Astrocyte of the cerebellum (primary cell): ENCODE measurements around the gene NPR2.

Source experiments
- DNase-seq: peaks from one replicate; pipeline ENCODE4 v3.0.0-alpha.2; 2011; ENCODE audit warnings: low read depth
- H3K4me3 ChIP-seq: 2 replicates; pipeline ENCODE4 v1.5.1; 2011; ENCODE audit warnings: mild to moderate bottlenecking, low read depth, low read length, moderate library complexity
- in situ Hi-C: cut with HindIII; loops from 2 replicates; pipeline ENCODE4 v1.10.0; 2017; ENCODE audit warnings: low sequenced_read_pairs
- TF ChIP-seq, protein P1 (sequence below): IDR thresholded peaks from 2 replicates; pipeline ENCODE4 v1.5.1; 2012; ENCODE audit warnings: low read length, low read depth, moderate library complexity, mild to moderate bottlenecking; ENCODE audit errors: missing control alignments

Gene NPR2

DNA sequence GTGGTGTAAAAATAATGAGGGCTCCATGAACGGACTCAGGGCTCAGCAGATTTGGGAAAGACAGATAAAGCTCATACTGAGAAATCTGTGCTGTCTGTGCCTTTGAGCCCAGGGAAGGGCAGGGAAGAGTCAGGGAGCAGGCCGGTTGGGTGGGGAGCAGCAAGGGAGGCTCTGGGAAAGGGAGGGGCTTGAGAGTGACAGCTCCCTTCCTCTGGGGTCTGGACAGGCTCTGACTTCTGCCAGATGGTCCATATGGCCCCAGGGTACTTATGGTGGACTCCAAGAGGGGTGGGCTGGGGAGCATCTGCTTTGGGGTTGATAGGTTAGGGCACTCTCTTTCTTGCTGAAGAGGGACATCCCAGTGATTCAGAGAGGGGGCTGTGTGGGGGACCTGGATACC is 2.1 kb downstream of the NPR2 start:
- in situ Hi-C loops, result no loop called here
- DNase-seq, result no peak

GRCh38 chr9:35795695-35796094 is 4.3 kb downstream of the NPR2 start:
- no peak for DNase-seq
- in situ Hi-C loops, result no loop called here
- H3K4me3 ChIP-seq, result no peak overlapping the region
- TF ChIP-seq, protein P1, sequence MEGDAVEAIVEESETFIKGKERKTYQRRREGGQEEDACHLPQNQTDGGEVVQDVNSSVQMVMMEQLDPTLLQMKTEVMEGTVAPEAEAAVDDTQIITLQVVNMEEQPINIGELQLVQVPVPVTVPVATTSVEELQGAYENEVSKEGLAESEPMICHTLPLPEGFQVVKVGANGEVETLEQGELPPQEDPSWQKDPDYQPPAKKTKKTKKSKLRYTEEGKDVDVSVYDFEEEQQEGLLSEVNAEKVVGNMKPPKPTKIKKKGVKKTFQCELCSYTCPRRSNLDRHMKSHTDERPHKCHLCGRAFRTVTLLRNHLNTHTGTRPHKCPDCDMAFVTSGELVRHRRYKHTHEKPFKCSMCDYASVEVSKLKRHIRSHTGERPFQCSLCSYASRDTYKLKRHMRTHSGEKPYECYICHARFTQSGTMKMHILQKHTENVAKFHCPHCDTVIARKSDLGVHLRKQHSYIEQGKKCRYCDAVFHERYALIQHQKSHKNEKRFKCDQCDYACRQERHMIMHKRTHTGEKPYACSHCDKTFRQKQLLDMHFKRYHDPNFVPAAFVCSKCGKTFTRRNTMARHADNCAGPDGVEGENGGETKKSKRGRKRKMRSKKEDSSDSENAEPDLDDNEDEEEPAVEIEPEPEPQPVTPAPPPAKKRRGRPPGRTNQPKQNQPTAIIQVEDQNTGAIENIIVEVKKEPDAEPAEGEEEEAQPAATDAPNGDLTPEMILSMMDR, result no peak

More for the DNA sequence above, 2.1 kb downstream of the NPR2 start:
- H3K4me3 ChIP-seq, result peak overlapping the region; percentile 46
- TF ChIP-seq, protein P1, result no peak

DNA sequence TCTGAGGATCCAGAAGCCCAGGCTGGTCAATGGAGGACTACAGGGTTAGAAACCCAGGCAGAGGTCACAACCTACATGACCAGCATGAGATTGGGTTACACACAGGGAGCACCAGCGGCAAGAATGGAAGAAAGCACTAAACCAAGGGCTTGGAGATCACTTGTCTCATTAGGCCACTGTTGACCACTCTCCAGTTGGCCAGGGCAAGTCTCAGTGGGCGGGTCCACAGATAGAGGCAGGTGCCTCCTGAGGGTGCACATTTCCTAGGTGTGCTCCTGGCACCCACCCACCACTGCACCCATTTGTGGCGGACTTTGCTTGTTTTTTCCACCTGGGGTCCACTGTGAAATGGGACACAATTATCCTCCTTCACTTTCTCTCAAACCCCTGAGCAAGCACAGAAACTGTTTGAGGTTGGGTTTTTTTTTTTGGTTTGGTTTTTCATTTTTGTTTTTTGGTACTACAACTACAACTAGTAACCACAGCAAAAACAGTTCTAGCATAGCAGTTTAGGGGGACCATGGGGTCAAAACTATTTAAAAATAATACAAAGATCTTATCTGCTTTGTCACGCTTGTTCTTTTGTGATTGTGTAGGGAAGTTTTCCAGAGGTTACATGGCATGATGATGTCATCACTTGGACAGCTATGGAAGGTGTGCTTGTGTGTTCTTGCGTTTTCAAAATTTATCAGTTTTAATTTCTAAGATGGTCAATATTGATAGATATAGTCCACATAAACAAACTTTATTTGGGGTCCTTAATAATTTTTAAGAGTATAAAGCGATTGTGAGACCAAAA is 6.1 kb downstream of the NPR2 start:
- H3K4me3 ChIP-seq, result no peak overlapping the region
- TF ChIP-seq, protein P1, result no peak
- no peak for DNase-seq
- in situ Hi-C loops, result no loop called here

- in situ Hi-C loops, result no loop called here
- H3K4me3 ChIP-seq, result no peak overlapping the region
- DNase-seq, result no peak
- TF ChIP-seq, protein P1, result no peak
Observed at GRCh38 chr9:35798658-35799374, 7.4 kb downstream of the NPR2 start.

- no peak overlapping the region for H3K4me3 ChIP-seq
- TF ChIP-seq, protein P1, result no peak
- no peak for DNase-seq
- in situ Hi-C loops, result no loop called here
Observed at GRCh38 chr9:35800530-35800929, 9.1 kb downstream of the NPR2 start.

DNA sequence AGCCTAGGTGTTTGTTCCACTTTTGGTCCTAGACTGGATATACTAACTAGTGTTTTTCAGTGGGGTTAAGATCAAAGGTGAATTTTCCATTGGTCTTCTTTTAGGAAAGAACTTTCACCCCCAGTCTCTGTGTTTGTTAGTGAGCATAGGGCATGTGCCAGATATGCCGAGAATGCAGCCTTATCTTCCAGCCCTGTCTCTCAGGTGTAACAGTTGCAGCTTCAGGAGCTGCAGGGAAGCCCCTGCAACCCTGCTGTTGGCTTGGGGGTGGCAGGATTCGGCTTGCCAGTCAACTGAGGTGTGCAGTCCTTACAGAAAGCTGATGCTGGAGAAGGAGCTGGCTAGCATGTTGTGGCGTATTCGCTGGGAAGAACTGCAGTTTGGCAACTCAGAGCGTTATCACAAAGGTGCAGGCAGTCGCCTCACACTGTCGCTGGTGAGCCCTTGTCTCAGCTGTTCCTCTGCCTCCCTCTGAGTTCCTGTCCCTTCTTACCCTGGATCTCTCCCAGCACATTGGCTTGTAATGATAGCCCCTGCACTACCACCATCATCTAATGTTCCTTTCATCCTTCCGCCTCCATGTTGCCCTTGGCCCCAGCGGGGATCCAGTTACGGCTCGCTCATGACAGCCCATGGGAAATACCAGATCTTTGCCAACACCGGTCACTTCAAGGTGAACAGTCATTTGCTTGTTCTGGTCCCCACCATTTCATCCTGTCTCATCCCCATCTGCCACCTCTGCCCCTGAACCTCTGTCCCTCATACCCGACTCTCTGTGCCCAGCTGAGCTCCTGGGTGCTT is 10.1 kb downstream of the NPR2 start:
- no peak overlapping the region for H3K4me3 ChIP-seq
- TF ChIP-seq, protein P1, result no peak
- in situ Hi-C loops, result no loop called here
- no peak for DNase-seq
